NCI-H2196 (cell line): ENCODE data around the gene PPIL4.
A peak's percentile ranks its signal among the peaks of the same experiment; 100 is the strongest.
"Not testable (repeated sequence)": the region's sequence is repeated elsewhere in the genome, so short reads cannot be mapped to it uniquely, and the experiment has no call there.

Experiments
- DNase-seq: peaks from one replicate; lab custom pipeline; 2025; ENCODE audit not compliant: unreplicated experiment; lab: John Stamatoyannopoulos, UW

Gene PPIL4

DNA sequence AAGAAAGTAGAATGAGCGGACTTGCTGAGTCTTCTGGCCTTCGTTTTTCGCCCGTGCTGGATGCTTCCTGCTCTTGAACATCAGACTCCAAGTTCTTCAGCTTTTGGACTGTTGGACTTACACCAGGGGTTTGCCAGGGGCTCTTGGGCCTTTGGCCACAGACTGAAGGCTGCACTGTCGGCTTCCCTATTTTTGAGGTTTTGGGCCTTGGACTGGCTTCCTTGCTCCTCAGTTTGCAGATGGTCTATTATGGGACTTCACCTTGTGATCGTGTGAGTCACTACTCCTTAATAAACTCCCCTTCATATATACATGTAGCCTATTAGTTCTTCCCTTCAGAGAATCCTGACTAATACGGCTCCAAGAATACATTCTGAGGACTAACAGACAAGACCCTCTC, 83.1 kb downstream of the PPIL4 start:
- not testable (repeated sequence) for DNase-seq

- DNase-seq, result no peak
These were observed 84.2 kb downstream of the PPIL4 start for GRCh38 chr6:149461670-149462069.

DNA sequence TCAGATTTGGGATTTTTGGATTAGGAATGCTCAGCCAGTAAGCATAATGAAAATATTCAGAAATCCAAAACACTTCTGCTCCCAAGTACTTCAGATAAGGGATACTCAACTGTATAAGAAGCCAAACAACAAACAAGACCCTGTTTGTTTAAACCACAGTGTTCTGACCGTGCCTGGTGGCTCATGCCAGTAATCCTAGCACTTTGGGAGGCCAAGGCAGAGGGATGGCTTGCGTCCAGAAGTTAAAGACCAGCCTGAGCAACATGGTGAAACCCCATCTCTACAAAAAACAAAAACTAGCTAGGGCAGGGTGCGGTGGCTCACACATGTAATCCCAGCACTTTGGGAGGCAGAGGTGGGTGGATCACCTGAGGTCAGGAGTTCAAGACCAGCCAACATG, 85.6 kb downstream of the PPIL4 start:
- not testable (repeated sequence) for DNase-seq

GRCh38 chr6:149459761-149460160, 86.1 kb downstream of the PPIL4 start:
- no peak for DNase-seq

DNA sequence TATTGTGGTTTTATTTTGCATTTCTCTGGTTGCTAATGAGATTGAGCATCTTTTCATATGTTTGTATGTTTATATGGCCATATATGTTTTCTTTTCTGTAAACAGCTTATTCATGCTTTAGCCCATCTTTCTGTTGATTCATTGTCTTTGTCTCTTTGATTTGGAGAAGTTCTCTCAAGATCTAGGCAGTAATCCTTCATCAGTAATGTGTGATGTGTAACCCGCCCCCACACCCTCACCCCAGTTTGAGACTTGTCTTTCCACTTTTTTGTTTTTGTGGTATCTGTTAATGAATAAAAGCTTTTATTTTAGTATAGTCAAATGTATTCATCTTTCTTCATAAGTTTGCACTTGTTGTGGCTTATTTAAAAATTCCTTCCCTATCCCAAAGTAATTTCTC, 87.0 kb downstream of the PPIL4 start:
- no peak for DNase-seq

- no peak for DNase-seq
These were observed 87.6 kb downstream of the PPIL4 start for GRCh38 chr6:149458196-149458595.

DNA sequence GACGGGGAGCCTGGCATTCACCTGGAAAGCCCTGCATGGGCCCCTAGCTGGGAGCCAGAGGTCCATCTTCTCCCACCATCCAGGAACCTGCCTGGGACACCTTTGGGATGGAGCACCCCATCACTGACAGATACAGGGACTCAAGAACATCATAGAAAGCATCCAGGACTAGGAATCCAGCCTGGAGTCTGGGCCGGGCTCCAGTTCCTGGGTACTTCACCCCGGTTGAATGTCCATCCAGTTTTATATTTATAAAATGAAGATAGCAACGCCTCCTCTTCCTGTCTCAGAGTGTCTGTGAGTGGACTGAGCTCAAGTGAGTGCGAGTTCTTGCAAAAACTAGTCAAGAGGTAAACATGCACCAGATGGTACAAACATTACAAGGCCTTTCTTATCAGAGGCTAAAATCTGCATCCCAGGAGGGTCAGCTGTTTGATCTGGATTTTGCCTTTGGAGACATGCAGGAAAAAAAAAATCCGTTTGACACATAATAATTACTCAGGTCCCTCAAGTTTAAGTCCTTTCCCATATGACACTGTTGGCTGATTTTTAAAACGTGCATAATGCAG, 88.4 kb downstream of the PPIL4 start:
- DNase-seq, result peak; percentile 31

- no peak for DNase-seq
These were observed 89.4 kb downstream of the PPIL4 start for GRCh38 chr6:149456311-149457021.

GRCh38 chr6:149455031-149455732, 90.7 kb downstream of the PPIL4 start:
- DNase-seq, result peak; percentile 22
